ENCODE data around the gene TENT5C. TPM values are rescaled to one million over a fixed set of nuclear protein-coding genes. Genes with fewer than 3 reads are reported as not detected.

TENT5C gene
- 0.05 to 0.14 TPM (median 0.09 TPM) in 5 replicates for total RNA-seq (2022; extraction: Qiagen RNA extraction; ENCODE audit: low read depth)

DNA sequence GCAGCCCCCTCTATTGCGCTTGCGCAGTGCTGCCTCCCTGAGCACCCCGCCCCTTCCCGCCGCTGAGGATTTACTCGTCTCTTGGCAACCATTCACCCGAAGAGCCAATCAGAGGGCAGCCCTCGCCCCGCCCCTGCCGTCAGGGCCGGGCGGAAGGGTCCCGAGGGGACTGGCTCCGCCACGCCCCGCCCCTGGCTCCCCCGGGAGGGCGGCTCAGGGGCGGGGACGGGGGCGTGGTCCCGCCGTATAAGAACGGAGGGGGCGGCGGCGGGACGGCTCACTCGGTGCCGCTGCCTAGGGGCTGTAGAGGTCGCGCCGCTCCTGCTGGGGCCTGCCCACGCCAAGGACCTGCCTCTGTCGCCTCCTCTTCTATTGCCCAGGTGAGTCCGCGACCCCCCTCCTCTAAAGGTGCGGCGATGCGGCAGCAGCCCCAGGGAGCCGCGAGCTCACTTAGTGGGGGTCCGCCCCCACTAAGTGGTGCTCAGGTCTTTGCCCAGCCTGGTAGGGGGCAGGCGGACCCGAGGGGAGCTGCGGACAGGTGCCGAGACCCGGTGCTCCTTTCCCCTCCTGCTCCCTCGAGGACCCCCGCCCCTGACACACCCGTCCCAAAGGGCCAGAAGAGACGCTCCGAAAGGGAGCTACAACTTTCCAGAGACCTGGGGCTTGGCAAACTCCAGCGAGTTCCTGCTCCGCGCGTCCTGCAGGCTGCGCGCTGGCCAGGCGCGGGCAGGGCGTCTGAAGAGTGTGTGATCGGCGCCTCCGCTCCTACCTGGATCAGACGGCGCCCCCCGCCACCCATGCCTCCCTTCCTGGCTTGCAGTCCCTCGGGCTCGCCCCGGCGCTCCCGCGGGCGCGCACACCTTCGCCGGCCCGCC is at the start of gene TENT5C:
TENT5C (plus strand) TSS at position 275 of the 875 bp plus-strand sequence. CDS start 16,821 bp downstream, outside the sequence.

Other genes with a start within 250 kb of the TENT5C start
- gene MAN1A2, start 238.6 kb upstream of the TENT5C start, total RNA-seq (2022; extraction: Qiagen RNA extraction; ENCODE audit: low read depth): 4.8 to 11.1 TPM (median 8.0 TPM) in 5 replicates